OCI-LY7 (cell line): Measurements from ENCODE around the gene FCRLB. TPM values are rescaled to one million over a fixed set of nuclear protein-coding genes. Genes with fewer than 3 reads are reported as not detected.

Experiments
- BruUV-seq: library from RNA; stranded (reverse); fragments of 400-500 nt; replicated peaks from 2 replicates; lab custom pipeline; 2021; lab: Mats Ljungman, UMichigan
- CTCF ChIA-PET: fragments of 300-600 bp; sonication (Branson Sonifier 250); formaldehyde crosslinking; loops from one replicate; lab custom pipeline; 2022; ENCODE audit warnings: antibody characterized with exemption; ENCODE audit not compliant: unreplicated experiment; lab: Charles Lee
- POLR2A ChIA-PET: fragments of 300-600 bp; sonication (Branson Sonifier 250); formaldehyde crosslinking; loops from one replicate; lab custom pipeline; 2022; ENCODE audit warnings: antibody characterized with exemption; lab: Charles Lee
- DNase-seq: peaks from one replicate; pipeline ENCODE4 v3.0.0-alpha.2; 2015; ENCODE audit warnings: low spot score
- H2AFZ ChIP-seq: fragments of 200-600 bp; sonication (generic), shearing (Covaris generic); 2 replicates; pipeline ENCODE4 v1.6.1; 2014; ENCODE audit warnings: mild to moderate bottlenecking, antibody characterized with exemption, low read length, moderate library complexity
- H3K27ac ChIP-seq: fragments of 200-600 bp; sonication (generic); 2 replicates; pipeline ENCODE4 v1.5.1; 2014; ENCODE audit warnings: mixed run types, low read depth, mild to moderate bottlenecking, moderate library complexity, low read length, inconsistent platforms; ENCODE audit not compliant: poor library complexity, severe bottlenecking
- H3K36me3 ChIP-seq: fragments of 200-600 bp; sonication (generic); 2 replicates; pipeline ENCODE4 v1.6.1; 2014; ENCODE audit warnings: mild to moderate bottlenecking, antibody characterized with exemption, low read length, moderate library complexity, mixed read lengths; ENCODE audit not compliant: insufficient read depth
- H3K4me1 ChIP-seq: fragments of 200-600 bp; sonication (generic); 2 replicates; pipeline ENCODE4 v1.5.1; 2014; ENCODE audit warnings: mild to moderate bottlenecking, low read length; ENCODE audit not compliant: insufficient read depth, poor library complexity, severe bottlenecking
- H3K4me2 ChIP-seq: fragments of 200-600 bp; sonication (generic); 2 replicates; pipeline ENCODE4 v1.6.1; 2014; ENCODE audit warnings: mild to moderate bottlenecking, low read length
- H3K4me3 ChIP-seq: fragments of 200-600 bp; sonication (generic); 2 replicates; pipeline ENCODE4 v1.5.1; 2014; ENCODE audit warnings: mild to moderate bottlenecking, low read depth, low read length; ENCODE audit not compliant: poor library complexity, severe bottlenecking
- H3K79me2 ChIP-seq: fragments of 200-600 bp; sonication (generic); 2 replicates; pipeline ENCODE4 v1.6.1; 2016; ENCODE audit warnings: low read depth, mild to moderate bottlenecking, low read length, moderate library complexity, mixed read lengths; ENCODE audit not compliant: insufficient read depth
- H3K9me2 ChIP-seq: fragments of 200-600 bp; sonication (generic); 2 replicates; pipeline ENCODE4 v1.6.1; 2016; ENCODE audit warnings: mild to moderate bottlenecking, low read length, mixed read lengths; ENCODE audit not compliant: insufficient read depth
- H3K9me3 ChIP-seq: fragments of 200-600 bp; sonication (generic); 2 replicates; pipeline ENCODE4 v1.6.1; 2014; ENCODE audit warnings: mild to moderate bottlenecking, mixed run types, low read length, mixed read lengths
- H4K20me1 ChIP-seq: fragments of 200-600 bp; sonication (generic); 2 replicates; pipeline ENCODE4 v1.6.1; 2014; ENCODE audit warnings: mild to moderate bottlenecking, antibody characterized with exemption, low read length, moderate library complexity, mixed read lengths; ENCODE audit not compliant: insufficient read depth
- CTCF ChIP-seq: fragments of 200-600 bp; sonication (generic); conservative IDR thresholded peaks from 2 replicates; pipeline ENCODE4 v1.5.1; 2014; ENCODE audit warnings: mild to moderate bottlenecking, antibody characterized with exemption, low read length, moderate library complexity, mixed read lengths
- EZH2phosphoT487 ChIP-seq: fragments of 200-600 bp; sonication (generic); IDR thresholded peaks from 2 replicates; pipeline ENCODE4 v1.6.1; 2018; ENCODE audit warnings: low read depth, borderline replicate concordance, mild to moderate bottlenecking, mixed run types, antibody characterized with exemption, low read length, moderate library complexity, mixed read lengths
- intact Hi-C: fragments of 100-400 bp; cut with micrococcal nuclease; formaldehyde crosslinking; loops from one replicate; pipeline ENCODE4 v1.10.0; 2022; ENCODE audit not compliant: unreplicated experiment
- total RNA-seq, 2 experiments: library from RNA; depleted of rRNA in 1 of 2; stranded (reverse); fragments of >200 nt in 1 of 2; shearing (Covaris generic) in 1 of 2; gene quantifications; 2 replicates each; pipeline ENCODE4 v1.2.3, GENCODE V29; 2014 to 2022

Gene FCRLB
- total RNA-seq, 2 experiments from 2014 or later: 2.6 to 3.8 TPM

DNA sequence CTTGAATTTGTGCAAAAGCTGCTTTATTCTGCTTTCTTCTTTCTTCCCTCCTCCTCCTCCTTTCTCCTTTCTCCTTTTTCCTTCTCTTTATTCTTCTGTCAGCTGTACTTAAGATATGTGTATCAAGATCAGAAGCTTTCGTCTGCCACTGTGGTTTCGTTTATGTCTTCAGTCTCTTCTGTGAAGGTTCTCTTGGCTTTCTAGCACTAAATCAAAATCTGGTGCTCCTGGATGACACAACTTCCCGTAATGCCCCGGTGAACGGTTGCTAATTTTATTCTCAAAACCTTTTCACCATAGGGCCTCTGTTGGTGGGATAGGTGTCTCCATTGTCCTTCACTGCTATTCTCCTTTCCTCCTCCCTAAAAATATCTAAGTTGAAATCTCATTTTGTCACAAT is 49.8 kb downstream of the FCRLB start:
- peaks cover 70% of the 10 kb centered on the region; the same call in 1 of the 2 replicates for H3K79me2 ChIP-seq
- no peak overlapping the region for H3K4me3 ChIP-seq
- TF ChIP-seq EZH2phosphoT487 (no peak), CTCF (no peak)
- peaks cover 5% of the 10 kb centered on the region; the same call in 1 of the 2 replicates for H4K20me1 ChIP-seq
- no peak overlapping the region for H2AFZ ChIP-seq
- ChIA-PET POLR2A (interaction anchor here (0.6 kb wide), 1 partner anchor 79 kb away, joined by 5 read pairs; no protein-coding TSS in a partner anchor), CTCF (no interaction called here)
- no TSS peak for BruUV-seq
- H3K9me3 ChIP-seq: no peaks in the 10 kb centered on the region
- DNase-seq: no peak
- intact Hi-C loops: no loop called here
- H3K27ac ChIP-seq: no peak overlapping the region
- no peak overlapping the region for H3K4me2 ChIP-seq
- no peaks in the 10 kb centered on the region for H3K9me2 ChIP-seq
- H3K36me3 ChIP-seq: 0 out of 2 replicates have a peak, but pooled peaks cover 6% of the 10 kb centered on the region
- peaks cover 24% of the 10 kb centered on the region for H3K4me1 ChIP-seq

DNA sequence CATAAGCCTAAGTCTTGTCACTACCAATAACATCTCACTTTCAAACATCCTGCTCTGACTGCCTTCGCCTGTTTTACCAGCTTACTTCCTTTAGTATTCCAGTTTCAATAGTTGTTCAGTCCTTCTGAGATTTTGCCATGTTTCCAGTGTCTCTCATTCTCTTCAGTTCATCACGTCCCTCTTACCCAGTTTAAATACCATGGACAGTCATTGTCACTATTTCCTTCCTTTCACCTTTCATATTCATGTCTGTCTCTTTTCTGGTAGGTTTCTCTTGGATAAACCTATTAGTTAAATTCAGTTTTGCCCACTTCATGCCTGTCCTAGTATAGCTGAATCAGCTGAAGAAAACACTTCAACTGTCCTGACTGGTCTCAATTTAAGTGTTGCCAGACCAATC is 50.6 kb downstream of the FCRLB start:
- no peak overlapping the region for H3K4me3 ChIP-seq
- no TSS peak for BruUV-seq
- CTCF ChIA-PET: no interaction called here
- peaks cover 67% of the 10 kb centered on the region; the same call in 1 of the 2 replicates for H3K79me2 ChIP-seq
- 0 out of 2 replicates have a peak, but pooled peaks cover 6% of the 10 kb centered on the region for H3K36me3 ChIP-seq
- no peak overlapping the region for H2AFZ ChIP-seq
- H4K20me1 ChIP-seq: peaks cover 5% of the 10 kb centered on the region; the same call in 1 of the 2 replicates
- TF ChIP-seq EZH2phosphoT487 (no peak), CTCF (no peak)
- no peak overlapping the region for H3K4me2 ChIP-seq
- no peaks in the 10 kb centered on the region for H3K9me2 ChIP-seq
- no peak for DNase-seq
- no peak overlapping the region for H3K27ac ChIP-seq
- no peaks in the 10 kb centered on the region for H3K9me3 ChIP-seq
- intact Hi-C loops: no loop called here
- H3K4me1 ChIP-seq: peaks cover 25% of the 10 kb centered on the region
- POLR2A ChIA-PET: interaction anchor here (0.6 kb wide), 1 partner anchor 20 kb away, joined by 5 read pairs; no protein-coding TSS in a partner anchor

- Histone ChIP-seq H3K4me1 (peaks cover 25% of the 10 kb centered on the region), H2AFZ (no peak overlapping the region), H3K4me3 (no peak overlapping the region), H3K9me3 (no peaks in the 10 kb centered on the region), H3K36me3 (0 out of 2 replicates have a peak, but pooled peaks cover 6% of the 10 kb centered on the region), H3K4me2 (no peak overlapping the region; the same call in 1 of the 2 replicates), H3K9me2 (no peaks in the 10 kb centered on the region), H4K20me1 (peaks cover 5% of the 10 kb centered on the region; the same call in 1 of the 2 replicates), H3K79me2 (peaks cover 62% of the 10 kb centered on the region; the same call in 1 of the 2 replicates), H3K27ac (no peak overlapping the region)
- BruUV-seq: no TSS peak
- no peak for TF ChIP-seq EZH2phosphoT487
- ChIA-PET POLR2A (interaction anchor here (0.6 kb wide), 1 partner anchor 21 kb away, joined by 5 read pairs; no protein-coding TSS in a partner anchor), CTCF (interaction anchor here (0.6 kb wide), 2 partner anchors 23 to 291 kb away, joined by 3 read pairs; partner anchors contain the start of gene DUSP12)
- DNase-seq: no peak
- intact Hi-C loops: no loop called here
These were observed 51.1 kb downstream of the FCRLB start for GRCh38 chr1:161772397-161772796.
